HG02642 (cell line): ENCODE results near the gene POLD3.

ENCODE experiments used
- ATAC-seq: cut with Tn5 transposase; IDR thresholded peaks from one replicate; pipeline ENCODE4 v1.9.1; 2021; ENCODE audit warnings: mild to moderate bottlenecking; ENCODE audit not compliant: unreplicated experiment, poor library complexity

Gene POLD3

DNA sequence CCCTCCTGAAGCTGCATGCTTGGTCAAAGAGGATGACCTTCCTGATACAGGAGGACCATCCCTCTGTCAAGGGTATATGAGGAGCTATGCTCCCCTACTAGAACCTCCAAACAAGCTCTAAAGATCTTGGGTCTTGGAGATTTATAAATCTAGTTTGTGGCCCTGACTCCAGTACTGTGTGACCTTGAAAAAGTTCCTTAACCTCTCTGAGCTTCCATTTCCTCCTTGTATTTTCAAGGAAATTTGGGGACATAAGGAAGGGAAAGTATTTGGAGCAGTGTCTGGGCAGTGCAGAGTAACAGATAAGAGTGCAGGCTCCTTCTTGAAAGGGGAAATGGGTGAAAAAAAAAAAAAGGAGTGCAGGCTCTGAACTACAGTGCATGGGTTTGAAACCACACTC lies 93.0 kb downstream of the POLD3 start:
- ATAC-seq = no peak

DNA sequence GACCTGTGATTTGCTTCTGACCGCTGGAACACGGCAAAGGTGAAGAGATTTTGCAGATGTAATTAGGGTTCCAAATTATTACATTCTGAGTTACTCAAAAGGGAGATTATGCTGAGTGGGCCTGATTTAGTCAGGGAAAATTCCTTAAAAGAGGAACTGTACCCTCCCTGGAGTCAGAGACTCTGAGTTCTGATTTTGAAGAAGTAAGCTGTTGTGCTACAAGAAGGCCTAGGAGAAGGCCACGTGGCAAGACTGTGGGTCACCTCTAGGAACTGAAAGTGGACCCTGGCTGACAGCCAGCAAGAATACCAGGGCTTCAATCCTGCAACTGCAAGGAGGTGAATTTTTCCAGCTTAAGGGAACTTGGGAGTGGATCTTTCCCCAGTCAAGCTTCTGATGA lies 93.5 kb downstream of the POLD3 start:
- no peak for ATAC-seq

DNA sequence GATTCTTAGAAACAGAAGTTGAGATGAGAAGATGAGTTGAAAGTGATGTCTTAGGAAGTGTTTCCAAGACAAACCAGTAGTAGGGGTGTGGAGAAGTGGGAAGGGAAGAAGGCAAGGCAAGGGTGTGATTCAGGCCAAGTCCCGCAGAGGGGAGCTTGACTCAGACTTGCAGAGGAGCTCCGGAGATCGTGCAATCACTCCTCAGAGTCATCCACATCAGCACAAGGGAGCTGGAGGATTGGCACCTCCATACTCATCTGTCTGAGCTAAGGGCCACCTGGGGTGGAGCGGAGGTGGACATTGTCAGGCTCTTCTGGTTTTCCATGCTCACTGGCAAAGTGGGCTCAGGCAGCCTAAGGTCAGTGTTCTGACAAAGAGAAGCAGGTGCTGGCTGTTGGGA lies 94.4 kb downstream of the POLD3 start:
- ATAC-seq = no peak

GRCh38 chr11:74687237-74688023 lies 95.0 kb downstream of the POLD3 start:
- ATAC-seq = no peak

DNA sequence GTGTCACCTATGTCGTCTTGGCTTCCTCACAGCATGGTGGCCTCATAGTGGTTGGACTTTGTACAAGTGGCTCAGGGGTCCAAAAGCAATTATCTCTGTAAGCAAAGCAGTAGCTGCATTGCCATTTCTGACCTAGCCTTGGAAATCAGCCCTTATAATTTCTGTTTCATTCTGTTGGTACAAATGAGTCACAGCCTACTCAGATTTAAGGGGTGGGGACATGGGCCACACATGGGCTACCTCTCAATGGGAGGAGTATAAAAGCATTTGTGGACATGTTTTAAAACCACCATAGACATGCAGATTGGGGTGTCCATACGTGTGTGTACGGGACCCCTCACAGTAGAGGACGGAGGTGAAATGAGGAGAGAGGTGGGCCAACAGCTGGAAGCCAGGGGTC lies 97.3 kb downstream of the POLD3 start:
- ATAC-seq = no peak

GRCh38 chr11:74691755-74692154 lies 99.4 kb downstream of the POLD3 start:
- ATAC-seq = no peak
